ENCODE results near the gene RYR1.
"Not testable (repeated sequence)": the region's sequence is repeated elsewhere in the genome, so short reads cannot be mapped to it uniquely, and the experiment has no call there.

Gene RYR1

DNA sequence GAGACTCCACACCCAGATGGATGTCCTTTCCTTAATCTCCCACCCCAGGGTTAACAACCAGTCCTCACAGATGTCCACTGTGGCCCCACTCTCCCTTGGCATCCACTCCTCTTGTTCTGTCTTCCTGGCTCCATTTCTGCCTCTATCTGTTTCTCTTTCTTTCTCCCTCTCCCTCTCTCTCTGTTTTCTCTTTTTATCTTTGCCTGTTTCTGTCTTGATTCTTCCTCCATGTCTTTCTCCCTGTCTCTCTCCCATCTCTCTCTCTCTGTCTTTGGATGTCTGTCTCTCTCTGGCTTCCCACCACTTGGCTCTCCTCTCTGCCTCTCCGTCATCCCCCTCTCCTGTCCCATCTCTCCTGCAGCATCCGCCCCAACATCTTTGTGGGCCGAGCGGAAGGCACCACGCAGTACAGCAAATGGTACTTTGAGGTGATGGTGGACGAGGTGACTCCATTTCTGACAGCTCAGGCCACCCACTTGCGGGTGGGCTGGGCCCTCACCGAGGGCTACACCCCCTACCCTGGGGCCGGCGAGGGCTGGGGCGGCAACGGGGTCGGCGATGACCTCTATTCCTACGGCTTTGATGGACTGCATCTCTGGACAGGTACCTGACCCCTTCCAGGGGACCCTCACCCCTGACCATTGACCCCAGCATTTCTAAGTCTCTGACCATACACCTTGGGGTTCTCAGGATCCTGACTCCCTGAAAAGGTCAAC lies 24.4 kb downstream of the RYR1 start:
- DNase-seq: no peak
- no peak for ATAC-seq

DNA sequence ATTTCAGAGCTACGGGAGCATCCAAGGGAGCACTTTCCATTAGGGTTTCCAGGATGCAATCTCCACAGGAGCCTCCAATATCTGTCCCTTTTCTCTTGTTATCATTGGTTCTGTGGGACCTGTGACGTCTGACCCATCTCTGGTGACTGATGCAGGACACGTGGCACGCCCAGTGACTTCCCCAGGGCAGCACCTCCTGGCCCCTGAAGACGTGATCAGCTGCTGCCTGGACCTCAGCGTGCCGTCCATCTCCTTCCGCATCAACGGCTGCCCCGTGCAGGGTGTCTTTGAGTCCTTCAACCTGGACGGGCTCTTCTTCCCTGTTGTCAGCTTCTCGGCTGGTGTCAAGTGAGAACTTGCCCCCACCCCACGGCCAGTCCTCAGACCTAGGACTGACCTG lies 25.5 kb downstream of the RYR1 start:
- DNase-seq (no peak), ATAC-seq (no peak)

DNA sequence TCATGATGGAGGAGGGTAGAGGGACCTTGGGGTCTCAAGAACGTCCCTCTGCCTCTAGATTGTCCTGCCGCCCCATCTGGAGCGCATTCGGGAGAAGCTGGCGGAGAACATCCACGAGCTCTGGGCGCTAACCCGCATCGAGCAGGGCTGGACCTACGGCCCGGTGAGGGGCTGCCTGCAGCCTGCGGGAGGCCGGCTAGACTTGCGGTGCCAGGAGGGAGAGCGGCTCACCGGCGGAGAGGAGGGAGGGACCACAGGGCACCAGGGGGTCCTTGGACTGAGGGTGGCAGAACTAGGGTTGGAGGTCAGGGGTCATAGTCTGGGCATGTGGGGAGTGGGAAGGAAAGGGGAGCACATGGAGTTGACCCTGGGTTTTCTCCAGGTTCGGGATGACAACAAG lies 29.9 kb downstream of the RYR1 start:
- no peak for DNase-seq
- no peak for ATAC-seq

DNA sequence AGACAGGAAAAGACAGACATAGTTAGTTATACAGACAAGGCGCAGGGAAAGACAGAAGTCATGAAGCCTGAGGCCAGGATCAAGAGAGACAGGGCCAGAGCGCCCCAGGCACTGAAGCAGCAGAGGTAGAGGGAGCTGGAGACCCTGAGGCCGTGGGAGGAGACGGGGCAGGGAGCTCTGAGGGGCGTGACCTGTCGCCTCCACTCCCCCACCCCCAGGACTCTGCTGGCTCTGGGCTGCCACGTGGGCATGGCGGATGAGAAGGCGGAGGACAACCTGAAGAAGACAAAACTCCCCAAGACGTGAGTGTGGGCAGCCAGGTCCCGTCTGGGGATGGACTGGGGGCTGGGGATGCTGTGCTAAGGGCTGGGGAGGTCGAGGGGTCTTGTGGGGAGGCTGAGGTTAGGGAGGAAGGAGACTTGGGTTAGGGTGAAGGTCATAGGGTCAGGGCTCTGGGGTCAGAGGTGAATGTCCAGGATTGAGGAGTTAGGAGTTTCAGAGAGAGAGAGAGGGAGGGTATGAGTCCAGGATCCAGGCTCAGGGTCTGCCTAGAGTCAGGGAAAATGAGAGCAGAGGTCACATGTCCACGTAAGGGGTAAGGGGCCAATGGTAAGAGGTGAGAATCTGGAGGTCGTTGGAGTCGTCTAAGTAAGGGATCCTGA lies 31.1 kb downstream of the RYR1 start:
- DNase-seq: no peak
- ATAC-seq: no peak

DNA sequence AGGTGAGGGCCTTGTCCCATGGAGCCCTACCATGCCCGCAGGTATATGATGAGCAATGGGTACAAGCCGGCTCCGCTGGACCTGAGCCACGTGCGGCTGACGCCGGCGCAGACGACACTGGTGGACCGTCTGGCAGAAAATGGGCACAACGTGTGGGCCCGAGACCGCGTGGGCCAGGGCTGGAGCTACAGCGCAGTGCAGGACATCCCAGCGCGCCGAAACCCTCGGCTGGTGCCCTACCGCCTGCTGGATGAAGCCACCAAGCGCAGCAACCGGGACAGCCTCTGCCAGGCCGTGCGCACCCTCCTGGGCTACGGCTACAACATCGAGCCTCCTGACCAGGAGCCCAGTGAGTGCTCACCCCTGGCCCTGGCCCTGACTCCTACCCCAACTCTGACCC lies 32.6 kb downstream of the RYR1 start:
- ATAC-seq (no peak), DNase-seq (no peak)

DNA sequence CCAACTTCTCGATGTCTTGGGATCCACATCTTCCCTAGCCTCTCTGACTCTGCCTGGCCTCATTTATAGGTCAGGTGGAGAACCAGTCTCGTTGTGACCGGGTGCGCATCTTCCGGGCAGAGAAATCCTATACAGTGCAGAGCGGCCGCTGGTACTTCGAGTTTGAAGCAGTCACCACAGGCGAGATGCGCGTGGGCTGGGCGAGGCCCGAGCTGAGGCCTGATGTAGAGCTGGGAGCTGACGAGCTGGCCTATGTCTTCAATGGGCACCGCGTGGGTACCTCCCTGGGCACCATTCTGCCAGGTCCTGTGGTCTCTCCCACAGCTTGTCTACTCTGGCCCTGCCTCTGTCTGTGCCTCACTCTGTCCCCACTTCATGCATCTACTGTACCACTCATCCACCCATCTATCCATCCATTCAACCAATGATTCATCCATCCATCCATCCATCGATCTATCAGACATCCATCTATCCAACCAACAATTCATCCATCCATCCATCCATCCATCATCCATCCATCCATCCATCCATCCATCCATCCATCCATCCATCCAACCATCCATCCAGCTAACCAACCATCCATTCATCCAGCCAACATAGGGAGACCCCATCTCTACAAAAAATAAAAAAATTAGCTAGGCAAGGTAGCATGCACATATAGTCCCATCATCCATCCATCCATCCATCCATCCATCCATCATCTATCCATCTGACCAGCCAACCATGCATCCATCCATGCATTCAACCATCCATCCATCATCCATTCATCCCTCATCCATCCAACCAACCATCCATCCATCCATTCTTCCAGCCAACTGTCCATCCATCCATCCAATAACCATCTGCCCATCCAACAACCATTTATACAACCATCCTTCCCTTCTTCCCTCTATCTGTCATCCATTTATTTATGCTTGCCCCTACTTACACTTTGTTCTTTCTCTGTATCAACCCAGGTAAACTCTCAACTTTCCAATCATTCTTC lies 34.3 kb downstream of the RYR1 start:
- no peak for DNase-seq
- ATAC-seq: no peak

DNA sequence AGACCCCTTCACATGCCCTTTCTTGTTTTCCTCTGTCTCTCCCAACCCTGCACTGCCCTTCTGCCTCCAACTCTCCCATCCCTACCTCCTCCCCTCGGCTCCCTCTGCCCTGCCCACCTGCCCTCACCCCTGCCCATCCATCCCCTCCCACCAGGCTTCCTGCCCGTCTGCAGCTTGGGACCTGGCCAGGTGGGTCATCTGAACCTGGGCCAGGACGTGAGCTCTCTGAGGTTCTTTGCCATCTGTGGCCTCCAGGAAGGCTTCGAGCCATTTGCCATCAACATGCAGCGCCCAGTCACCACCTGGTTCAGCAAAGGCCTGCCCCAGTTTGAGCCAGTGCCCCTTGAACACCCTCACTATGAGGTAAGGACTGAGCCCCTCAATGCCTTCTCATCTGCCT lies 35.7 kb downstream of the RYR1 start:
- no peak for DNase-seq
- ATAC-seq: no peak

DNA sequence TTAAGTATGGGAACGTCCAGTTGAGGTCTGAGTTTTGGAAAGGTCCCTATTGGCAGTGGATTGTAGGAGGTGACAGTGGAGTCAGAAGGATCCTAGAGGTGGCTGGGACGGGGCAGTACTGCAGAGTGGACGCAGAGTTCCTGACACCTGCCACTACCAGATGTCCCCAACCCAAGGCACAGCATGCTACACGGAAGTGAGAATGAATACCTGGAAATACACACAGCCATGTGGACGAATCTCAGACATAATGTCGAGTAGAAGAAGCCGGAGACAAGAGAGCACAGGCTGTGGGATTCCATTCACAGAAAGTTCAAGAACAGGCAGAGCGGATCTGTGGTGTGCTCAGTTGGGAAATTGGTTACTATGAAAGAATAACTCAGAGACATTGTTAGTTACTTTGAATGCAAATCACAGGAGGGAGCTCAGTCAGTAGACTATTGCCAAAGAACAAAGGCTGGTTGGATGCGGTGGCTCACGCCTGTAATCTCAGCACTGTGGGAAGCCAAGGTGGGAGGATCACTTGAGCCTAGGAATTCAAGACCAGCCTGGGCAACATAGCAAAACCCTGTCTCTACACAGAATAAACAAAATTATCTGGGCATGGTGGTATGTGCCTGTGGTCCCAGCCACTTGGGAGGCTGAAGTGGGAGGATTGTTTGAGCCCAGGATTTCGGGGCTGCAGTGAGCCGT lies 37.4 kb downstream of the RYR1 start:
- no peak for ATAC-seq
- no peak for DNase-seq

DNA sequence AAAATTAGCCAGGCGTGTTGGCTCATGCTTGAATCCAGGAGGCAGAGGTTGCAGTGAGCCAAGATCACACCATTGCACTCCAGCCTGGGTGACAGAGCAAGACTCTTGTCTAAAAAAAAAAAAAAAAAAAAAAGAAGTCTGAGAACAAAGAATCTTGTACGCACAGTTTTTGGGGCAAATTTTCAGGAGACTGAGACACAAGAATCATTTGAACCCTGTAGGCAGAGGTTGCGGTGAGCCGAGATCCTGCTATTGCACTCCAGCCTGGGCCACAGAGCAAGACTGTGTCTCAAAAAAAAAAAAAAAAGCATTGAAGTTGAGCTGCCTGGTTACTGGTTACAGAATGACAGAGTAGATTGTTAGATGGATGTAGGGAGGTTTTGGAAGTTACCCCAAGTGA lies 39.2 kb downstream of the RYR1 start:
- not testable (repeated sequence) for ATAC-seq

DNA sequence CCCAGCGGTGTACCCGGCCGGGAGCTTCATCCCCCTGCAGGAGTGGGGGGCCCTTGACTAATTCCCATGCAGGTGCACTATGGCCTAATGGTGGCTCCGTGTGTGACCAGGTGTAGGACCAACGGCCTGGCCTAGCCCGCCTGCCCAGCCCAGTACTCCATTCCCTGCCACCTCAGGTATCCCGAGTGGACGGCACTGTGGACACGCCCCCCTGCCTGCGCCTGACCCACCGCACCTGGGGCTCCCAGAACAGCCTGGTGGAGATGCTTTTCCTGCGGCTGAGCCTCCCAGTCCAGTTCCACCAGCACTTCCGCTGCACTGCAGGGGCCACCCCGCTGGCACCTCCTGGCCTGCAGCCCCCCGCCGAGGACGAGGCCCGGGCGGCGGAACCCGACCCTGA lies 39.7 kb downstream of the RYR1 start:
- DNase-seq: no peak
- ATAC-seq: no peak

More for the DNA sequence above, 39.2 kb downstream of the RYR1 start:
- not testable (repeated sequence) for DNase-seq

DNA sequence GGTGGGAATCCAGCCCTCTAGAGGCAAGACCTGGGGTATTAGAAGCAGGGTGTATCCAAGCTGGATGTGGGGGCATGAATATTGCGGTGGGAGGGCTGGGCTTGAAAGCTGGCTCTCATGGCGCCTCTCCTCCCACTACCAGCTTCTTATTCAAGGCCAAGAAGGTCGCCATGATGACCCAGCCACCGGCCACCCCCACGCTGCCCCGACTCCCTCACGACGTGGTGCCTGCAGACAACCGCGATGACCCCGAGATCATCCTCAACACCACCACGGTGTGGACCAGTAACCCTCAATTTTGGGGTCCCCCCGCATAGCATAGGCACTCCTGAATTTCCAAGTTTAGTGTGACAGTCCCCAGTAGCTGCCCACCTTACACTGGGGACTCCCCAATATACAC lies 41.7 kb downstream of the RYR1 start:
- no peak for DNase-seq

DNA sequence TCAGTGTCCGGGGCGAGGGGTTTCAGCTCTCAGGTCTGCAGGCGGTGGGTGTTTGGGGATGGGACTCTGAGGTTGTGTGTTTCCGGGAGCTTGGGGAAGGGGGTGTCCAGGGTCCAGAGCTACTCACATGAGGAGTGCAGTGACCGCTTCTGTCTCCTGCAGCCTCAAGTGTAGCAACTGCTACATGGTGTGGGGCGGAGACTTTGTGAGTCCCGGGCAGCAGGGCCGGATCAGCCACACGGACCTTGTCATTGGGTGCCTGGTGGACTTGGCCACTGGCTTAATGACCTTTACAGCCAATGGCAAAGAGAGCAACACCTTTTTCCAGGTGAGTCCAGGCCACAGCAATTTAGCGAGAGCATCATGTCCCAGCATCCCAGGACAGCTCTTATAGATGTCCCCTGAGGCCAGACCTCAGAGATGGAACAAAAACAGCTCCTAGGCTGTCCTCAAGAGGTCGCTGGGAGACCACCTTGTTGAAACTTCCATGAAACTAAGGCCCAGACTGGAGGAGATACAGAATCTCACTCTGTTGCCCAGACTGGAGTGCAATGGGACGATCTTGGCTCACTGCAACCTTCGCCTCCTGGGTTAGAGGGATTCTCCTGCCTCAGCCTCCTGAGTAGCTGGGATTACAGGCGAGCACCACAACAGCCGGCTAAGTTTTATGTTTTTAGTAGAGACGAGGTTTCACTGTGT lies 44.9 kb downstream of the RYR1 start:
- no peak for DNase-seq
- no peak for ATAC-seq

More for the DNA sequence above, 41.7 kb downstream of the RYR1 start:
- ATAC-seq: no peak

DNA sequence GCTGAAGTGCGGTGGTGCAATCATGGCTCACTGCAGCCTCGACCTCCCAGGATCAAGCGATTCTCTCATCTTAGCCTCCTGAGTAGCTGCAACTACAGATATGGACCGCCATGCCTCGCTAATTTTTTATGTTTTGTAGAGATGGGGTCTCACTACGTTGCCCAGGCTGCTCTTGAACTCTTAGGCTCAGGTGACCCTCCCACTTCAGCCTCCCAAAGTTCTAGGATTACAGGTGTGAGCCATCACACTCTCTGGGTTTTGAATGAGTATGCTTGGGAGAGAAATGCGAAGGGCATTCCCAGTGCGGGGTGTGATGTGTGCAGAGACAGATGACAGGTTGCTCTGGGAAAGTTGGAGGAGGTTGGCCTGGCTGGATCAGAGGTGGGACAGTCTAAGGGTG lies 49.0 kb downstream of the RYR1 start:
- no peak for ATAC-seq

DNA sequence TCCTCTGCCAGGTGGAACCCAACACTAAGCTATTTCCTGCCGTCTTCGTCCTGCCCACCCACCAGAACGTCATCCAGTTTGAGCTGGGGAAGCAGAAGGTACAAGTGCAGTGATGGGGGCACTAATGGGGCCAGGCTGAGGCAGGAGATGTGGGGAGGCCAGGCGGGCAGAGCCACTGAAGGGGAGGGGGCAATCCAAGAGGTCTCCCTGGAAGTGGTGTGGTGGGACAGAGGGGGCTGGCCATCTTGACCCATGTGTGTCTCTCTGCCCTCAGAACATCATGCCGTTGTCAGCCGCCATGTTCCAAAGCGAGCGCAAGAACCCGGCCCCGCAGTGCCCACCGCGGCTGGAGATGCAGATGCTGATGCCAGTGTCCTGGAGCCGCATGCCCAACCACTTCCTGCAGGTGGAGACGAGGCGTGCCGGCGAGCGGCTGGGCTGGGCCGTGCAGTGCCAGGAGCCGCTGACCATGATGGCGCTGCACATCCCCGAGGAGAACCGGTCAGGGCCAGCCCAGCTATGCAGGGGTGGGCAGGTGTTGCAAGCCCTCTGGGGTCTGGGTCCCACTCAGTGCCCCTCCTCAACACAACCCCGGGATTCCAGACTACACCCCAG lies 49.6 kb downstream of the RYR1 start:
- ATAC-seq (no peak), DNase-seq (no peak)

More for the DNA sequence above, 49.0 kb downstream of the RYR1 start:
- no peak for DNase-seq

DNA sequence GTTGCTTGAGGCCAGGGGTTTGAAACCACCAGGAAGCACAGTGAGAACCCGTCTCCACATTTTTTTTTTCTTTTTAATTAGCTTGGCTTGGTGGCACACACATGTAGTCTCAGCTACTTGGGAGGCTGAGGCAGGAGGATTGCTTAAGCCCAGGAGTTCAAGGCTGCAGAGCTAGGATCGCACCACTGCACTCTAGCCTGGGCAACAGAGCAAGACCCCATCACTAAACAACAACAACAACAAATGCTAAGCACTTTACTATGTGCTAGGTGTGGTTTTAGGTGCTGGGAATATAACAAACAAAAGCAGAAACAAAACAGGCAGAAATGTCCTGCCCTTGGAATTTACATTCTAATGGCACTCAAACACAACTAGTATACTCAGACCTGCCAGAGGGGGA lies 51.3 kb downstream of the RYR1 start:
- no peak for DNase-seq
- no peak for ATAC-seq

DNA sequence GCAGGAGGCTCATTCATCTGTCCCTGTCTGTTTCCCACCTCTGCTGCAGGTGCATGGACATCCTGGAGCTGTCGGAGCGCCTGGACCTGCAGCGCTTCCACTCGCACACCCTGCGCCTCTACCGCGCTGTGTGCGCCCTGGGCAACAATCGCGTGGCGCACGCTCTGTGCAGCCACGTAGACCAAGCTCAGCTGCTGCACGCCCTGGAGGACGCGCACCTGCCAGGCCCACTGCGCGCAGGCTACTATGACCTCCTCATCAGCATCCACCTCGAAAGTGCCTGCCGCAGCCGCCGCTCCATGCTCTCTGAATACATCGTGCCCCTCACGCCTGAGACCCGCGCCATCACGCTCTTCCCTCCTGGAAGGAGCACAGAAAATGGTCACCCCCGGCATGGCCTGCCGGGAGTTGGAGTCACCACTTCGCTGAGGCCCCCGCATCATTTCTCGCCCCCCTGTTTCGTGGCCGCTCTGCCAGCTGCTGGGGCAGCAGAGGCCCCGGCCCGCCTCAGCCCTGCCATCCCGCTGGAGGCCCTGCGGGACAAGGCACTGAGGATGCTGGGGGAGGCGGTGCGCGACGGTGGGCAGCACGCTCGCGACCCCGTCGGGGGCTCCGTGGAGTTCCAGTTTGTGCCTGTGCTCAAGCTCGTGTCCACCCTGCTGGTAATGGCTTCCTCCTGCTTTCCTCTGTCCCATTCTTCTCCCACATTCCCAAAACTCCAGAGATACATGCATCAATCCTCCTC lies 52.2 kb downstream of the RYR1 start:
- DNase-seq: no peak
- no peak for ATAC-seq

DNA sequence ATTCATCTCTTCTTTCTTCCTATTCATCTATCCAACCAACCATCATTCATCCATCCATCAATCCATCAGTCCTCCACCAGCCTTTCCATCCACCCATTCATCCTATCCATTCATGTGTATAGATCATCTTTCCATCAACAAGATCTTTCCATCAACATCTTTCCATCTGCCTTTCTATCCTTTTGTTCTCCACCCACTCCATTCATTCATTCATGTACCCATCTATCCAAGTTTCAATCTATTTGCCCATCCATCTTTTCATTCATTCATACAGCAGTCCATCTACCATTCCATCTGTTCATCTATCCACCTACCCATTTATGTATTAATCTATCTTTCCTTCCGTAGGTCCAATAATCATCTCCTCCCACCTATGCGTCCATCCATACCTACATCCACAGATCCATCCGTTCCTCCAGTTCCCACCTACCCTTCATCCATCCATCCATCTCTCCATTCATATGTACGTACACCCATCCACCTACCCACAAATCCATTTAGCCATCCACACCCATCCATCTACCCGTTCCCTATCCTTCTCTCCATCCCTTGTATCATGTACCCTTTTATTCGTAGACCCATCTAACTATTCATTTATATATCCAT lies 53.3 kb downstream of the RYR1 start:
- DNase-seq (no peak), ATAC-seq (no peak)

DNA sequence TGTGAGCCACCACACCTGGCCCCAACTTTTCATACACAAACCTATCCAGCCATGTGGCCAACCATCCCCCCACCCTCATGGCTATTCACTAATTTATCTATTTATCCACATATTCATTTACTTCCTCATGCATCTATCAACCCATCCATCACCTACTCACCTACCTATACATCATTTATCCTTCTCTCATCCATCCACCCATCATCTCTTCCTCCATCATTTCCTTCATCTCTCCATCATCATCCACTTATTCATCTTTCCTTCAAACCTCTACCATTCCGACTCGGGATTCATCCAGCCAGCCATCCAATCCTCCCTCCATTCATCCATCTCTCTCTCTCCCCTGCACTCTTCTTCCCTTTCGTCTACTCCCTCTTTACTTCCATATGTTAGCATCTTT lies 54.6 kb downstream of the RYR1 start:
- ATAC-seq (no peak), DNase-seq (no peak)

DNA sequence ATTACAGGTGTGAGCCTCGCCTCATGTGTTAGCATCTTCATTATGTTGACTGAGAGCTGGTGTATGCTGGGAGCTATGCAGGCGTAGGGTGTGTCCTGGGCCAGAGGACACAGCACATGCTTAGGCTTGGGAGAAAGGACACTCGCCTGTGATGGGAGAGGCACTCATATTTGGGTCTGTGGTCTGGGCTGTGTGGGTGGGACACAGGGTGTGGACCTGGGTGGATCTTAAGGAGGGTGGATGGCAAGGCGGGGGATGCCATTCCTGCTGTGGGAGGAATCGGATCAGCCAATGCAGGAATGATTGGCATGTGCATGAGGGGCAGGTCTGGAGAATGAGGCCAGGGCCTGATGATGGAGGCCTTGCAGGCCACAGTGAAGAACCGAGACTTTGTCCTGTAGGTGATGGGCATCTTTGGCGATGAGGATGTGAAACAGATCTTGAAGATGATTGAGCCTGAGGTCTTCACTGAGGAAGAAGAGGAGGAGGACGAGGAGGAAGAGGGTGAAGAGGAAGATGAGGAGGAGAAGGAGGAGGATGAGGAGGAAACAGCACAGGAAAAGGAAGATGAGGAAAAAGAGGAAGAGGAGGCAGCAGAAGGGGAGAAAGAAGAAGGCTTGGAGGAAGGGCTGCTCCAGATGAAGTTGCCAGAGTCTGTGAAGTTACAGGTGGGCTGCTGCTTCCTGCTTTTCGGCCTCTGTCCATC lies 55.4 kb downstream of the RYR1 start:
- no peak for ATAC-seq
- DNase-seq: no peak

Measured in stimulated activated naive CD8-positive, alpha-beta T cell treated with anti-CD3 and anti-CD28 coated beads, Interleukin-15, Interleukin-2, amounts not matched to agents 100 U/mL and 50 U/mL, for 24 hours (primary cell).